ENCODE data around the gene CMPK2.

- TF ChIP-seq RBAK (tag by site-specific recombination; IDR thresholded peaks at IDR 0.05) (no peak), MYNN (tag by site-specific recombination; IDR thresholded peaks at IDR 0.05; ENCODE audit: borderline replicate concordance) (no peak), SP7 (tag by site-specific recombination; IDR thresholded peaks at IDR 0.05) (no peak), ZFHX2 (tag by site-specific recombination; conservative IDR thresholded peaks at IDR 0.05) (no peak), CTCF (tag by site-specific recombination; IDR thresholded peaks at IDR 0.05) (no peak), ZNF704 (tag by site-specific recombination; IDR thresholded peaks at IDR 0.05) (no peak), ZNF274 (IDR thresholded peaks at IDR 0.05; ENCODE audit: low read length) (no peak), ZNF274 (tag by site-specific recombination; IDR thresholded peaks at IDR 0.05; ENCODE audit: borderline replicate concordance) (no peak), TCF7L2 (IDR thresholded peaks at IDR 0.05; ENCODE audit: borderline replicate concordance, low read depth, low read length) (no peak), TSHZ1 (tag by site-specific recombination; IDR thresholded peaks at IDR 0.05; ENCODE audit: borderline replicate concordance) (no peak), ZNF121 (tag by site-specific recombination; IDR thresholded peaks at IDR 0.05) (no peak)
Measured at GRCh38 chr2:6852195-6852594, 13.5 kb downstream of the CMPK2 start.

All from HEK293 (cell line).